ENCODE measurements around the gene ACSL1. TPM values are rescaled to one million over a fixed set of nuclear protein-coding genes. Genes with fewer than 3 reads are reported as not detected.
A peak's percentile ranks its signal among the peaks of the same experiment; 100 is the strongest.

Gene ACSL1
- total and polyA plus RNA-seq, 2 experiments from 2014 or later = 121 to 168 TPM

GRCh38 chr4:184824081-184824775 lies 1.5 kb downstream of the ACSL1 start:
- no peak for DNase-seq (ENCODE audit: low spot score)

DNA sequence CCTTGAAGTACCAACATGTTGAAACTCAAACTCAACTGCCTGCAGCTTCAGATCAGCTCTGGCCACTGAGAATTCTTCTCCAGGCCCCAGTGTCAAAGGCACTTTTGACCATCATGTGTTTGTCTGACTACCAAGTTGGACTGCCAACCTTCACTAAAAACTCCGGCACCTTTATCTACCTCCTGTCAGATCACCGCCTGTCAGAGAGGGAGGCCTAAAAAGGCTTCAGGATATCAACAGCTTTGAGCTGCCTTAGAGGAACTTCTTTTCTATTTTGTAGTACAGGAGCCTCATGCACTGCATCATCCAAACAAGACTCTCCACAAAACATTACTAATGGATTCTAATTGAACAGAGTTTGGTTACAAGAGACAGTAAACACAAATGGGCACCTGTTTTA lies 2.8 kb downstream of the ACSL1 start:
- Histone ChIP-seq H3K79me2 (peaks cover 70% of the 10 kb centered on the region), H3K4me2 (peak overlapping the region; percentile 100), H3K9me3 (ENCODE audit: low read depth) (no peaks in the 10 kb centered on the region), H3K9me2 (replicated peaks; ENCODE audit: insufficient read depth) (no peaks in the 10 kb centered on the region), H3K27me3 (peaks cover 12% of the 10 kb centered on the region), H3K4me3 (no peak overlapping the region), H3K27ac (no peak overlapping the region), H4K20me1 (ENCODE audit: insufficient read depth, poor library complexity, severe bottlenecking) (peaks cover 21% of the 10 kb centered on the region), H3K36me3 (replicated peaks; ENCODE audit: insufficient read depth, low read depth) (no peaks in the 10 kb centered on the region), H2AFZ (no peak overlapping the region), H3K4me1 (ENCODE audit: insufficient read depth) (peaks cover 7% of the 10 kb centered on the region)
- TF ChIP-seq, protein P1, sequence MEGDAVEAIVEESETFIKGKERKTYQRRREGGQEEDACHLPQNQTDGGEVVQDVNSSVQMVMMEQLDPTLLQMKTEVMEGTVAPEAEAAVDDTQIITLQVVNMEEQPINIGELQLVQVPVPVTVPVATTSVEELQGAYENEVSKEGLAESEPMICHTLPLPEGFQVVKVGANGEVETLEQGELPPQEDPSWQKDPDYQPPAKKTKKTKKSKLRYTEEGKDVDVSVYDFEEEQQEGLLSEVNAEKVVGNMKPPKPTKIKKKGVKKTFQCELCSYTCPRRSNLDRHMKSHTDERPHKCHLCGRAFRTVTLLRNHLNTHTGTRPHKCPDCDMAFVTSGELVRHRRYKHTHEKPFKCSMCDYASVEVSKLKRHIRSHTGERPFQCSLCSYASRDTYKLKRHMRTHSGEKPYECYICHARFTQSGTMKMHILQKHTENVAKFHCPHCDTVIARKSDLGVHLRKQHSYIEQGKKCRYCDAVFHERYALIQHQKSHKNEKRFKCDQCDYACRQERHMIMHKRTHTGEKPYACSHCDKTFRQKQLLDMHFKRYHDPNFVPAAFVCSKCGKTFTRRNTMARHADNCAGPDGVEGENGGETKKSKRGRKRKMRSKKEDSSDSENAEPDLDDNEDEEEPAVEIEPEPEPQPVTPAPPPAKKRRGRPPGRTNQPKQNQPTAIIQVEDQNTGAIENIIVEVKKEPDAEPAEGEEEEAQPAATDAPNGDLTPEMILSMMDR (IDR thresholded peaks at IDR 0.05; ENCODE audit: poor library complexity) = no peak
- TF ChIP-seq EZH2 (IDR thresholded peaks at IDR 0.05; ENCODE audit: borderline replicate concordance) (no peak), EZH2phosphoT487 (IDR thresholded peaks at IDR 0.05; ENCODE audit: low read depth, severe bottlenecking, unreplicated experiment) (no peak)
- WGBS (ENCODE audit: low lambda C conversion rate, missing lambda C conversion rate) = 76% methylated on average over 2 of the region's 2 CpGs
- DNase-seq (ENCODE audit: low spot score) = no peak

More at GRCh38 chr4:184824081-184824775, 1.5 kb downstream of the ACSL1 start:
- peaks cover 21% of the 10 kb centered on the region for H4K20me1 ChIP-seq (ENCODE audit: insufficient read depth, poor library complexity, severe bottlenecking)
- H3K4me2 ChIP-seq = peak overlapping the region; percentile 100
- H3K9me3 ChIP-seq (ENCODE audit: low read depth) = no peaks in the 10 kb centered on the region
- no peaks in the 10 kb centered on the region for H3K36me3 ChIP-seq (replicated peaks; ENCODE audit: insufficient read depth, low read depth)
- peaks cover 60% of the 10 kb centered on the region for H3K79me2 ChIP-seq
- no peaks in the 10 kb centered on the region for H3K9me2 ChIP-seq (replicated peaks; ENCODE audit: insufficient read depth)
- no peak overlapping the region for H3K27ac ChIP-seq
- H3K27me3 ChIP-seq = peaks cover 12% of the 10 kb centered on the region
- peaks cover 7% of the 10 kb centered on the region for H3K4me1 ChIP-seq (ENCODE audit: insufficient read depth)
- no peak overlapping the region for H2AFZ ChIP-seq
- 90% methylated on average over 13 of the region's 13 CpGs for WGBS (ENCODE audit: low lambda C conversion rate, missing lambda C conversion rate)
- TF ChIP-seq EZH2phosphoT487 (IDR thresholded peaks at IDR 0.05; ENCODE audit: low read depth, severe bottlenecking, unreplicated experiment) = no peak
- no peak for TF ChIP-seq EZH2 (IDR thresholded peaks at IDR 0.05; ENCODE audit: borderline replicate concordance)
- TF ChIP-seq, protein P1 (IDR thresholded peaks at IDR 0.05; ENCODE audit: poor library complexity) = no peak
- H3K4me3 ChIP-seq = no peak overlapping the region

- Histone ChIP-seq H4K20me1 (ENCODE audit: insufficient read depth, poor library complexity, severe bottlenecking) (peaks cover 21% of the 10 kb centered on the region), H3K27ac (no peak overlapping the region), H3K4me3 (no peak overlapping the region)
These were observed 3.4 kb downstream of the ACSL1 start for GRCh38 chr4:184822356-184822755.

More at GRCh38 chr4:184822356-184822755, 3.4 kb downstream of the ACSL1 start:
- Histone ChIP-seq H3K36me3 (replicated peaks; ENCODE audit: insufficient read depth, low read depth) (no peaks in the 10 kb centered on the region), H2AFZ (no peak overlapping the region), H3K79me2 (peaks cover 74% of the 10 kb centered on the region), H3K4me1 (ENCODE audit: insufficient read depth) (peaks cover 7% of the 10 kb centered on the region), H3K9me3 (ENCODE audit: low read depth) (no peaks in the 10 kb centered on the region), H3K4me2 (peak overlapping the region; percentile 100), H3K9me2 (replicated peaks; ENCODE audit: insufficient read depth) (no peaks in the 10 kb centered on the region), H3K27me3 (peaks cover 9% of the 10 kb centered on the region)
- WGBS (ENCODE audit: low lambda C conversion rate, missing lambda C conversion rate) = 96% methylated on average over 9 of the region's 9 CpGs
- TF ChIP-seq, protein P1 (IDR thresholded peaks at IDR 0.05; ENCODE audit: poor library complexity) = no peak
- TF ChIP-seq EZH2 (IDR thresholded peaks at IDR 0.05; ENCODE audit: borderline replicate concordance) (no peak), EZH2phosphoT487 (IDR thresholded peaks at IDR 0.05; ENCODE audit: low read depth, severe bottlenecking, unreplicated experiment) (no peak)
- no peak for DNase-seq (ENCODE audit: low spot score)

All from hepatocyte (in vitro differentiated cells).